ENCODE results near the gene PHC2. TPM values are rescaled to one million over a fixed set of nuclear protein-coding genes. Genes with fewer than 3 reads are reported as not detected.

Gene PHC2
- total RNA-seq, 1 donor from 2014 or later, result 109 TPM

DNA sequence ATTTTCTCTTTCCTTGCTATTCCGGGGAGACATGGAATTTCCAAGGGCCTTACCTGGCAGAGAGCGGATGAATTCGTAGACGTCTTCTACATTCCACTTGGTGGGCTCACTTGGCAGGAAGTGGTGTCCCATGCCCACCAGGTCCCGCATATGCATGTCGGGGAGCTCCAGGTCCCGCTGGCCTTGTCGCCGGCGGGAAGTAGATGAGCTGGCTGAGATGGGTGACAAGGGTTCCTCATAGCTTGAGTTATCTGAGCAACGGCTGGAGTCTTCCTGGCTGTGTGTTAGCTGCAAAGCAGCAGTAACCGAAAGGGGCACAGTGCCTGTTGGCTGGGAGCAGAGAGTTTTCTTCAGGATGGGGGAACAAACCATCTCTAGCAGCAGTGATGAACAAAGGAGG lies 102.1 kb downstream of the PHC2 start:
- ATAC-seq, result no peak

GRCh38 chr1:33327587-33328325 lies 103.1 kb downstream of the PHC2 start:
- no peak for DNase-seq (ENCODE audit: low spot score)

More for the DNA sequence above, 102.1 kb downstream of the PHC2 start:
- intact Hi-C loops (cut with DNase I), result no loop called here
- peak; percentile 47 for DNase-seq (ENCODE audit: low spot score)

GRCh38 chr1:33326785-33327184 lies 104.1 kb downstream of the PHC2 start:
- ATAC-seq (no peak), DNase-seq (ENCODE audit: low spot score) (no peak)
- intact Hi-C loops (cut with DNase I), result no loop called here

More at GRCh38 chr1:33327587-33328325, 103.1 kb downstream of the PHC2 start:
- intact Hi-C loops (cut with DNase I), result no loop called here
- ATAC-seq, result peak; percentile 36

DNA sequence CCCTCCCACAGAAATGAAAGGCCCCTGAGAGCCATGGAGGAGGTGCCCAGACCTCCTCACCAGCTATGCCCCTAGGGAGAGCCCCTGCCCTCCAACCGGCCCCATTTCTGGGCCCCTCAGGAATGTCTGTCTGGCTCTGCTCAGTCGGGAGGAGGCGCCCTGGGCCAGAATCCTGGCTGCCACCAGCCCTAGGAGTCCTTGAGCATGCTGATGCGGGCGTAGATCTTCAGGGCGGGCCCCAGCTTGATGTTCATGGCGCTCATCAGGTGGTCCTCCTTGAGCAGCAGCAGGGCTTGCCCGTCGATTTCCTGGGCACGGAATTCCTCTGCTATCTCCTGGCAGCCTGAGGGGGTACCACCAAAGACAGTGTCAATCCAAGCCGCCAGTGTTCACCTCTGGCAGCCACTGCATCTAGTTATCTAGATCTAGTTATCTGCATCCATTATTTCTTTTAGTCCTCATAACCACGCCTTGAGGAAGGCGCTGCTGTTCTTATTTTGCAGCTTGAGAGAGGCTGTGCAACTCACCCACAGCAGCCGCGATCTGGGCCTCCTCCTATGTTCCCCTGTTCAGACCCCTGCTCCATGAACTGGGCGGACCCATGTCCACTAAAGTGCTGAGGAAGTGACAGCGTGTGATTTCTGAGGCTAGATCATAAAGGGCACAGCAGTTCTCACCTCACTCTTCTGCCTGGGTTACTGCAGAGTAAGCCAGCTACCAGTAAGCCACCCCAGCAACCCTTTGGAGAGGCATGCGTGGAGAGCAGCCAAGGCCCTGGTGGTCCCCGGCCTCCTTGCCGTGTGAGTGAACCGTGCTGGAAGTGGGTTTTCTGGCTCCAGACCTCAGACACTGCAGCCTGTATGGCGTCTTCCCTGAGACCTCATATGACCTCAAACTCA lies 106.0 kb downstream of the PHC2 start:
- intact Hi-C loops (cut with DNase I), result no loop called here
- ATAC-seq (no peak), DNase-seq (ENCODE audit: low spot score) (no peak)

GRCh38 chr1:33323663-33324477 lies 107.0 kb downstream of the PHC2 start:
- intact Hi-C loops (cut with DNase I), result no loop called here
- ATAC-seq (no peak), DNase-seq (ENCODE audit: low spot score) (no peak)

DNA sequence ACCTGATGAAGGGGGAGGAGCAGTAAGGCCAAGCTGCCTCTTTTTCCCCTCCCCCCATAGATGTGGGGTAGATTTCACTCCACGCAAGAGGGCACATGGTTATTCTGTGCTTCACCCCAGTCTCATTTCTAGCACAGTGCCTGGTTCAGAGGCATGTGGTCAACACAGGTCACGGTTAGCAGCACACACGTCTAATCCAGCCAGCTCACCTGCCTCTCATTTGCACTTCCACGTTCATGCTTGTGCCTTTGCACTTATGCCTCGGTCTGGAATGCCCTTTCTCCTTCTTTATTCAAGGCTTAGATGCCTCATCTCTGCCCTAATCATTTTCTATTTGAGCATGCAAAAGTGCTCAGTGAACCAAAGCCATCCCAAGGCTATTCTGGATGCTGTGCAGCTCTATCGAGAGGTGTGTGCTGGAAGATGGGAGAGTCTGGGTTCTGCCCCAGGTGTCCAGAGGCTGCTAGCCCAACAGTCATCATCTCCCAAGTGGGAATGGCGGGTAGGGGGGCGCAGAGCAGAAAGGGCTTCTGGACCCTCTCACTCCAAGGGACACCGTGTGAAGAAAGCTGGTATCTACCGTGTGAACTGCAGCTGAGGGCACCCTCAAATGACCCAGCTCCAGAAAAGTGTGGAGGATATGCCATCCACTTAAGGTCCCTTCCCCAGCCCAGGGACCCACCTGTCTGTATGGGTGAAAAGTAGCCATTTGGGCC lies 107.9 kb downstream of the PHC2 start:
- intact Hi-C loops (cut with DNase I), result no loop called here
- ATAC-seq (no peak), DNase-seq (ENCODE audit: low spot score) (no peak)

GRCh38 chr1:33322109-33322508 lies 108.8 kb downstream of the PHC2 start:
- intact Hi-C loops (cut with DNase I), result no loop called here
- ATAC-seq (no peak), DNase-seq (ENCODE audit: low spot score) (no peak)

- intact Hi-C loops (cut with DNase I), result no loop called here
- ATAC-seq (no peak), DNase-seq (ENCODE audit: low spot score) (no peak)
Measured at GRCh38 chr1:33321178-33321577, 109.7 kb downstream of the PHC2 start.

DNA sequence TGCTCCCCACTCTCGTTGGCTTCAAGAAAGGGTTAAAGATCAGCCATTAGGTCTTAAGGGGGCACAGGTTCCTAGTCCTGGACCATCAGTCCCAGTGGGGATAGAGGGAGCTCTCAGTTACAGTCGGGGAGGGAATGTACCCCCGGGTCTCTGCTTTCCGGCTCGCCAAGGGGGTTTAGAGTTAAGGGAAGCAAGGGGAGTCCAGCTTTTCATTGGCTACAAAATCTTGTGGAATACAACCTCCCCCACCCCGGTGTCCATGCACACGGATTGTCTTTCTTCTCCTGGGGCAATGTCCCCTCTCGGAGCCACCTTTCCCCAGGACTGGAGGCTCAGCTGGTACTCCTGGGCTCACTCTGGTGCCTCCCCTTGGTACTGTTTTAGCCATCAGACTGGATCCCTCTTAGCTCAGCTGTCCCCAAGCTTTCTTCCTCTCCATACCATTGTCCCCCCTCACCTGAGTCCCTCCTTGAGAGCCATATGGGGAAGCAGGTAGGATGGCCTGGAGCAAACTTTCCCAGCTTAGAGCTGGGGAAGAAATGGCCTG lies 110.2 kb downstream of the PHC2 start, which contains the start of gene A3GALT2:
Gene A3GALT2 (minus strand): TSS at position 480 of the 547 bp plus-strand sequence. CDS start 0 bp downstream, at position 480.
- ATAC-seq, result no peak
- DNase-seq (ENCODE audit: low spot score), result no peak
- intact Hi-C loops (cut with DNase I), result no loop called here

DNA sequence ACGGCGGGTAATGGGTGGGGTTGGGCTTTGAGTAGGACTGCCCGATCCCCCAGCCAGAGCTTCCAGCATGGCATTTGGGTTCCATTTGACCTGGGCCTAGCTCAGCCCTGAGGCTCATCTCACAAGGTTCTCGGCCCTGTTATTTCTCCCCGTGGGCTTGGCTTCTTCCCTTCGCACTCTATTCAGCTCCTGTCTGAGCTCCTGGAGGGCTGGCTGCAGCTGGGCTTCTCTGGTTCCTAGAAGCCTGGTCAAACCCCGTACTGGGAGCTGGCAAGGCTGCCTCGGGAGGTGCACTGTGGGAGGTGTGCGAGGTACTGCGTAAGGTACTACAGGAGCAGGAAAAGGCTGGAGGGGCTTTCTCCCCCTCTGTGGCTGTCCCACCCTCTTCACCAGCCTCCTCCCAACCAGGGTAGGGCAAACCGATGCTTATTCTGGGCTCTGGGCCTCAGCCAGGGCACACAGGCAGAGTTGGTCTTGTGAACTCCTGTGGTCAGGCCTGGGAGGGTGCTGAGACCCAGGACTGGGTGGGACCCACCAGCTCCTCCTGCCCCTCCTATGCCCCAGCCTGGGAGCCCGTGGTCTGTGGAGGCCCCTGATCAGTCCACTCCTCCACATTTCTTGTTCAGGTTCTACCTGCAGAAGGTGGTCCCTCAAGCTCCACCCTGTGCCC lies 110.8 kb downstream of the PHC2 start:
- DNase-seq (ENCODE audit: low spot score) (no peak), ATAC-seq (no peak)
- intact Hi-C loops (cut with DNase I), result no loop called here

GRCh38 chr1:33319186-33319948 lies 111.5 kb downstream of the PHC2 start:
- ATAC-seq (no peak), DNase-seq (ENCODE audit: low spot score) (no peak)
- intact Hi-C loops (cut with DNase I), result no loop called here

DNA sequence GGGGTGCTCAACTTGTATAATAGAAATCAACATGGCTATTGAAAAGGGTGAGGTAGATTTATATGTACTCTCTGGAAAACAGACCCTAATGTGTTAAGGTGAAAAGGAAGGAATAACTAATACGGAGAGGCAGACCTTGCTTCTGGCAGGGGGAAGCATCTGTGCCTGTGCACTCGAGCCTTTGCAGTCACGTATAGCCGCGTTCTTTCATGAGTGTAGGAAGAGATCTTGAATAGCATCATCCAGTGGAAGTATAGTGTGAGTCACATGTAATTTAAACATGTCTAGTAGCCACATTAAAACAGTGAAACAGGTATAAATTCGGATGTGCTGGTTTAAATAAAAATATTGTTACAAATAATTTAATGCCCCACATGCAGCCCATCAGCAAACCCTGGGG lies 112.9 kb downstream of the PHC2 start:
- DNase-seq (ENCODE audit: low spot score), result no peak
- ATAC-seq, result no peak
- intact Hi-C loops (cut with DNase I), result no loop called here

GRCh38 chr1:33317354-33317753 lies 113.5 kb downstream of the PHC2 start:
- ATAC-seq (no peak), DNase-seq (ENCODE audit: low spot score) (no peak)
- intact Hi-C loops (cut with DNase I), result no loop called here

DNA sequence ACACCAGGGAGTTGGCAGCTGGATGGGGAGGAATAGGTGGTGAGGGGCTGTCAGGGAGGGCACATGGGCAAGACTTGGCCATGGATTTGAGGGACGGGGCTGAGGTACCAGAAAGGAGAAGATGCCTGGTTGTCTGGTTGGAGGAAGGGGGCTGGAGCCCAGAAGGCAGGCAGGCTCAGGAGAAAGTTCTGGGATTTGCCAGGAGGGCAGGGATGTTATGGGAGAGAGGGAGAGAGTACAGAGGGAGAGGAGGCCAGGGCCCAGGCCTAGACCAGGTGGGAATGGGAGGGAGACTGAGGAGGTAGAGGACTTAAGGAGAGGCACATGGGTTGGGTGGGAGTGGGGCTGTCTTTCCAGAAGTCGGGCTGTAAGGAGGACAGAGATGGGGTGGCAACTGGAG lies 114.3 kb downstream of the PHC2 start:
- ATAC-seq (peak; percentile 20), DNase-seq (ENCODE audit: low spot score) (no peak)
- intact Hi-C loops (cut with DNase I), result no loop called here

GRCh38 chr1:33314416-33314815 lies 116.5 kb downstream of the PHC2 start:
- ATAC-seq (no peak), DNase-seq (ENCODE audit: low spot score) (no peak)
- intact Hi-C loops (cut with DNase I), result no loop called here

DNA sequence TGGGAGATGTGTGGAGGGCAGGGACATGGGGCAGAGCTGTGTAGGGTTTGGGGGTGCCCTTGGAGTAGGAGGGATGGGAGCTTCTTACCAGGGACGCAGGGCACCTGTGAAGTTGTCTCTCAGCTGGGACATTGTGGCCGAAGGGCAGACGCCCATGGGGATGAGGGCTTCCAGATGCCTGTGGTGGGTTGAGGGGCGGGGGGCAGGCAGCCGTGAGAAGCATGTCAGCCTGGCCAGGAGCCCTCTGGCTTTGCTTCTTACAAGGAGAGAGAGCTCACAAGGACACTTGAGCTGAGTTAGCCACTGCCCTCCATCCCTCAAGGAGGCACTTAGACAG lies 118.5 kb downstream of the PHC2 start:
- DNase-seq (ENCODE audit: low spot score), result no peak
- no peak for ATAC-seq
- intact Hi-C loops (cut with DNase I), result no loop called here

- DNase-seq (ENCODE audit: low spot score), result no peak
- ATAC-seq, result no peak
- intact Hi-C loops (cut with DNase I), result no loop called here
Measured at GRCh38 chr1:33311706-33312412, 119.0 kb downstream of the PHC2 start.

Data from sciatic nerve (tissue), 2 donors.